T-helper 1 cell (primary cell): ENCODE data around the gene C12orf42.
A peak's percentile ranks its signal among the peaks of the same experiment; 100 is the strongest.

Experiments used
- DNase-seq, 5 donors: peaks; one replicate each; pipeline ENCODE4 v3.0.0-alpha.2; 2012 to 2020

C12orf42 gene

DNA sequence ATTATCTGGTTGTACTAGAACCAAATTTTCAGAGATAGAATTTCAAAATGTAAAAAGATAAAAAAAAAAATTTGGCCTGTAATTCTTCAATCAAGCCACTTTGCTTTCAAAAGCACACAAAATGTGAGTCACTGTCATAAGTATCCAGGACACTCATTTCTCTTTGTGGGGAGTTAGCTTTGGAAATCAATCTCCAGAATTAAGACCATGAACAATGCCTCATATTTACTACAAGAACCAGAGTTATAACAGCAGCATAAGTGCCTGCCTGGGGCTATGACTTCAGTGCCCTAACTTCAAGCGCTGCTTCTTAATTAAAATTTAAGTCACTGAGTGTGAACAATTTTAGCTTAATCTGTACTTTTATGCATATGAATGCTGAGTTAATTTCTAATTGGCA, 162.1 kb downstream of the C12orf42 start:
- no peak for DNase-seq

GRCh38 chr12:103331643-103332042, 164.1 kb downstream of the C12orf42 start:
- DNase-seq, result no peak

- no peak for DNase-seq
These were observed 165.1 kb downstream of the C12orf42 start for GRCh38 chr12:103330672-103331071.

DNA sequence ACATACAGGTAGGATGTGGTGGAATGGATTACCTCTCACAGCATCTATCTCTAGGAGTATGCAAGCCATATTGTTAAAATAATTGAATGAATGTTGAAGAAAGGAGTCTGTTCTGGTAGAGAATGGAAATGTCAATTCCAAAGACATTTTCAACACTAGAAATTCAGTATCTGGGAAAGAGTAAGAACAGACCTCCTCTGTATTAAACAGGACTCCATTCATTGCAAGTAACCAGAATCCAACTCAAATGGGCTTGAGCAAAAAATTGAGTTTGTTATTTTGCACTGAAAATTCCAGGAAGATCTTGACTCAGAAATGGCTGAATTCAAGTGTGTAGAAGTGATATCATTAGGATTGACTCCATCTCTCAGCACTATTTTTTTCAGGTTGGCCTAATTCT, 168.1 kb downstream of the C12orf42 start:
- no peak for DNase-seq

GRCh38 chr12:103326190-103326589, 169.6 kb downstream of the C12orf42 start:
- DNase-seq, result no peak

DNA sequence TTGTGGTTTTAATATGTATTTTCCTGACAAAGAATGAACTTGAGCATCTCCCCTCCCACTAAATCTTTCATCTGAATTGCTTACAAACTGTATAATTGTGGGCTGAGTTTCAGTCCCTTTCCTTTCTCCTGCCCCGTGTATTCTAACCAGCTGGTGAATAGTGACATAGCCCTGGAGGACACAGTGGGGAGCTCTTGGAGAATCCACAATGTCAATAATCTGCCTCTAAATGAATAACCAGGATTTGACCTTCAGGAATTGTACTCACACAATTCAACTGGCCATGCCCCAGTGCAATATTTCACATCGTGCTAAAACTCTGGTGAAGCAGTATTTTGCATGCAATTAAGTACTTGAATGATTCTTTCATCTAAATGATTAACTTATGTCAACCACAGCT, 177.2 kb downstream of the C12orf42 start:
- no peak for DNase-seq

DNA sequence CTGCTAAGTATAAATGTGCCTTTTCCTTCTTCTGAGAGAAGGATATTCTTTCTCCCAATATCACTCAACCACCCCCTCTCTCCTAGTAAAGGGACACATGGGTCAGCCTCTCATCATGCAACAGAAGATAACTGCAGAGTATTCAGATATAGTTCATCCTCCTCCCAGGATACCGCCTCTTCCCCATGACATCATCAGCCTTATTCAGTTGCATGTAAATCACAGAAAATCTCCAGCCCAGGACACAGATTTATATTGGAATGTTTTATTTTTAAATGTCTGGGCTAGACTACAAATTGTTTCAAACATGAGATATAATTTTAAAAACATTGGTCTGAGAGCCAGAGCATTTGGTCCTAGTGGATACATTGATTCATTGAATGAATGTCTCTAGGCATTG, 178.5 kb downstream of the C12orf42 start:
- no peak for DNase-seq

GRCh38 chr12:103314786-103315185, 181.0 kb downstream of the C12orf42 start:
- DNase-seq, result no peak

GRCh38 chr12:103313894-103314293, 181.9 kb downstream of the C12orf42 start:
- no peak for DNase-seq

GRCh38 chr12:103312742-103313354, 182.9 kb downstream of the C12orf42 start:
- no peak for DNase-seq

- DNase-seq, result no peak
These were observed 185.1 kb downstream of the C12orf42 start for GRCh38 chr12:103310546-103311270.

- no peak for DNase-seq
These were observed 187.4 kb downstream of the C12orf42 start for GRCh38 chr12:103308396-103308795.

DNA sequence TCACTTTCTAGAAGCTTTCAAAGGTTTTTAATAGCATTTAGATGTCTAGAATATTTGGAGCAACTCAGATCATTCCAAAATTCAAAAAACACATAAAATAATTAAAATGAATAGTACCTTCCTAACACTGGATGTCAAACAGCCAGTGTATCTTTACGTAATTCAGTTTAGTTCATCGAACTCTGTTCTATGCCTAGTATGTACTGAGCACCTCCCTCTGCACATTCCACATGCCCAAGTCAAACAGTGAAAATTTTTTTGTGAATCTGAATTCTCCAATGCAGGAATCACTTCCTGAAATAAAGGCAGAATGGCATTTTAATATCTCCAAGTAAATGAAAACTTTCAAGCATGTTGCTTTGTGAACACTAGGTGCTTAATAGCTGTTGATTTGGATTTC, 192.3 kb downstream of the C12orf42 start:
- no peak for DNase-seq

DNA sequence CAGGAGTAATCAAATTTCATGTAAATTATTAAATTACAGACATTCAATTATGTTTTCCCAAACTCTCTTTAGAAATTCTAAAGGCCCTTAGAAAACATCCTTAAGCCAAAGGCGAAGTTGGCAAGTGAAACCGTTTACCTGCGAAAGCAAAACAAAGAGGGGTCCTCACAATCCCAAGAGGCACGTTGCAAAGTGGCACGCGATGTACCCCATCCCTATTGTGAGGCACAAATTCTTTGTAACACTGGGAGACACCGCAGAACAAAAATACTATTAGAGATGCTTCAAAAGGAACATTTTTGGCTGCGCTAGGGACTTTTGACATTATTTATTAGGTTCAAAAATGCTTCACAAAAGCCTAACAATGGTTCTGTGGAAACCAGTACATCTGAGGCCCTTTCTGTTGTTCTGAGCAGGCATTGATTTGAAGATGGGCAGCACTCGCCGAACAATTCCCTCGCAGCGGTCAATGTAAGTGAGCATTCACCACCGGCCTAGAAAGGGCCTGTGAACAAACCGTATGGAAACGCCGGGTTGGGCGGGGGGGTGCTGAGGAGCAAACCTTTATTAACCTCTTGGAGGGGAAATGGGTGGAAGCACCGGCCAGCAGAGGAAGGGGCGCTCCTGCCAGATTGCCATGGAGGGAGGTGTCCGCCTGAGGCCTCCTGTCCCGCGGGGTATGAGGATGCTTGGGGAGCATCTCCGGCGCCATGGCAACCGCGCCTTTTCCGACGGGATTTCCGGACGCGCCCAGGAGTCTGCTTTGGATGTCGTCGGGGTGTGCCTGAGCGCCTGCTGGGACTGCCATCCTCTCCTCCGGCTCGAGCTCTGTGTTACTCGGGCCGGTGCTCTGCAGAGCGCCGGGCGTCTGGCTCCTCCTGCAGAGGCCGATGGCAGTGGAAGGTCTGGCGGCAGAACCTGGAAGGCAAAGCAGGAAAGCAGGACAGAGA, 193.9 kb downstream of the C12orf42 start:
- DNase-seq, result no peak

DNA sequence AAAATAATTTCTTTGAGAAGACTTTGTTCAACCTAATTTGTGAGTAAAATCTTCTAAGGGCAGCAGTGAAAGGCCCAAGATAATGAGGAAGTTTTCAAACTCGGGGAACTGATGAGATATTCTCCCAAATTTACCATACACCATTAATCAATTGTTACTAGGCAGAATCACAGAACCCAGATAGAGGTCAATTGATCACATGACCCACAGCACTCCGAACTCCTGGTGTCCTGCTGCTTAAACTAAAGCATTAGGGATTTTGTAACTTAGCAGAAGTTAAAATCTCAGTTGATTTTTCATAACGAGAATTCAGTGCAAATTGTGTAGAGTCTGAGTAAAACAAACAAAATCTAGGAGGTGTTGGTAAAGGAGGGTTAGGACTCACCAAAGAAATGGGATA, 207.8 kb downstream of the C12orf42 start:
- no peak for DNase-seq

DNA sequence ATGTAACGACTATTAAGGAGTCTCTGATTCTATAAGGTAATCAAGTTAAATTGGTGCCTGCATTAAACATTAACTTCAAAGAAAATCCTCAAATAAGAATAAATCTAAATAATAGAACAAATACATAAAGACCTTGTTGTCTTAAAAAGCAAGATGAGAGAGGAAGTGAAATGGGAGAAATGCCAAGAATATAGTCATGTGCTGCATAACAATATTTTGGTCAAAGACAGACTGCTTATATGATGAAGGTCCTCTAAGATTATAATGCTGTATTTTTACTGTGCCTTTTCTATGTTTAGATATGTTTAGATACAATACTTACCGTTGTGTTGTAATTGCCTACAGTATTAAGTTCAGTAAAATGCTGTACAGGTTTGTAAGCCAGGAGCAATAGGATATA, 213.6 kb downstream of the C12orf42 start:
- no peak for DNase-seq

DNA sequence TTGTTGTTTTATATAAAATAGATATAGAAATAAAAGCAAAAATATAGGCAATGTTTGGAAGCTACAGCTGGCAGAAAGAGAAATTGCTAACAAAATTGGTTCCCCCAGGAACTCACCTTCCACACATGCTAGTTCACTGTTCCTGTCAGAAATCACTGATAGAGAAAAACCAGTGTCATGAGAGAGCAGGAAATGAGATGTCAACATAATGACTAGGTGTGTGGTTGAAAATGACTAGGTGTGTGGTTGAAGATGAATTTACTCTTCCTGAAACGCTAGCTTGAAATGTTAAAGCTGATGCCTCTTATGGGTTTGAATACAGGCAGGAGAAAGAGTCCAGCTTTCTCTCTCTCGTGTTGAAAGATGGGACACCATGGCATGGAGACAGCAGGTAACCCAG, 216.3 kb downstream of the C12orf42 start:
- DNase-seq, result peak in 1 of 5 donors; percentile 65

- no peak for DNase-seq
These were observed 217.4 kb downstream of the C12orf42 start for GRCh38 chr12:103278329-103278728.

DNA sequence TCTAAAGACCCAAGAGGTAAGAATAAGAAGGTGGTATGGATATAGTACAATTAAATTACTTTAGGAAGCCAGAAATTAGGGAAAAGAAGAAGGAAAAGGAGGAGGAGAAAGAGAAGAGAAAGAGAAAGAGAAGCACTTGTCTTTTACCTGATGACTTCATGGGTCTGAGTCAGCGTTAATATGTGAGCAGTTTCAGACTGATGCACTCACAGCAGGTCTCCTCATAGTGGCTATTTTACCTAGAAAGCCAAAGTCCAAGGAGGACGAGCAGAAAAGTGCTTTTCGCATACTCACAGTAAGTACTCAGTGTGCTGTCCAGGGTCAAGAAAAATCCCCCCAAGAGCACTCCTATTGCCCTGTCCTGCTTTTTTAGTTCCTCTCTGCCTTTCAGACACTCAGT, 222.1 kb downstream of the C12orf42 start:
- no peak for DNase-seq

- DNase-seq, result no peak
These were observed 222.8 kb downstream of the C12orf42 start for GRCh38 chr12:103272949-103273348.

GRCh38 chr12:103269946-103270345, 225.8 kb downstream of the C12orf42 start:
- DNase-seq, result no peak

DNA sequence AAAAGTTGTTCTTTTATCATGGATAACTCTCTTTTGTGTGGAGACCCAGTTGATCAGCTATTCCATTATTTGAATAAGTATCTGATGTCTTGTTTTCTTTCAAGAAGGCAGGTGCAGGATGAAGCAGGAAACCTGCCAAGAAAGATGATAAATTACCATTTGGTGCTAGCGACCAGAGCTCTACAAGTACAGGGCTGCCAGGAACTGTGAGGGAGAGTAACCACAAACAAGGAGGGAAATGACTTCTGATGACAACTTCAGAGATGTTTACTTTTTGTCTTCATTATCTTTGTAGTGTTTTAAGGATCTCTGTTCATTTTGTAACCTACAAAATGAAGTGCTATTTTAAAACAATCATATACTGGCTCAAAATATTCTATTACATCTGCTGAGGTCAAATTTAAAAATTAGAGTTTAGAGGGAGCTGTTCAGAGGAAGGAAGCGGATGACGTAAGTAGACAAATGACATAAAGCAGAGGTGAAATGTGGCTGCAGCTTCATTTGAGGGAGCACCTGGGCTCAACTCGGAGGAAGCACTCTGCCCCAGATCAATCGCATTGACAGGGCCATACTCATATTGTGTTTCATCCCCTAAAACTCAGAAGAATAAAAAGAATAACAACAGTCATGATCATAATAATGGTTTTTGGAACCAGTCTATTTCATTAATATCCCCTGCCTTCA, 226.8 kb downstream of the C12orf42 start:
- peak in 3 of 5 donors; percentile 0 to 47 (median 1) for DNase-seq

DNA sequence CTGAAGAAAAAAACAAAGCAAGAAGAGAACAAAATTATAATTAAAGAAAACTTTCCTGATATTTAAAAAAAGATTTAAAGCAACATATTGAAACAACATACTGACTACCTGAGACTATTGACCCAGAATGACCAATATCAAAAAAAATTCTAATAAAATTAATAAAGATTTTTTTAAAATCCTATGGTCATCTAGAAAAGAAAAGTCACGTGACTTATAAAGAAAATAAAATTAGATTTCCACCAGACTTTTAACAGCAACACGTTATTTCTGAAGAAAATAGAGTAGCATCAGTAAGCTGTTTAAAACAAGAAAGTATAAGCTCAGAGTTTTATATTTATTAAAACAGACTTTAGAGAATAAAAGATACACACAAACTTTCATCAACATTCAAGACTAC, 238.0 kb downstream of the C12orf42 start:
- no peak for DNase-seq
